Activated naive CD4-positive, alpha-beta T cell treated with anti-CD3 and anti-CD28 coated beads, Interleukin-2, amount 50 U/mL, for 72 hours (primary cell): ENCODE results near the gene UBP1. TPM values are rescaled to one million over a fixed set of nuclear protein-coding genes. Genes with fewer than 3 reads are reported as not detected.

Experiments
- total RNA-seq, 2 donors: library from RNA; stranded (reverse); gene quantifications; one replicate each; pipeline ENCODE4 v1.2.3, GENCODE V29; 2022

Gene UBP1
- total RNA-seq, 2 donors from 2014 or later, result 49.7 to 57.6 TPM

Other genes starting within 250 kb of the UBP1 start
- gene SUSD5, start 221.6 kb downstream of the UBP1 start, total RNA-seq, result not detected
- not detected for gene FBXL2, start 163.0 kb downstream of the UBP1 start, total RNA-seq